GM21723 (cell line): Measurements from ENCODE around the gene PRR14.
A peak's percentile ranks its signal among the peaks of the same experiment; 100 is the strongest.
"Not testable (repeated sequence)": the region's sequence is repeated elsewhere in the genome, so short reads cannot be mapped to it uniquely, and the experiment has no call there.

ENCODE experiments used
- ATAC-seq: cut with Tn5 transposase; IDR thresholded peaks from one replicate; pipeline ENCODE4 v1.9.1; 2021; ENCODE audit warnings: mild to moderate bottlenecking, moderate library complexity; ENCODE audit not compliant: unreplicated experiment

The PRR14 gene

DNA sequence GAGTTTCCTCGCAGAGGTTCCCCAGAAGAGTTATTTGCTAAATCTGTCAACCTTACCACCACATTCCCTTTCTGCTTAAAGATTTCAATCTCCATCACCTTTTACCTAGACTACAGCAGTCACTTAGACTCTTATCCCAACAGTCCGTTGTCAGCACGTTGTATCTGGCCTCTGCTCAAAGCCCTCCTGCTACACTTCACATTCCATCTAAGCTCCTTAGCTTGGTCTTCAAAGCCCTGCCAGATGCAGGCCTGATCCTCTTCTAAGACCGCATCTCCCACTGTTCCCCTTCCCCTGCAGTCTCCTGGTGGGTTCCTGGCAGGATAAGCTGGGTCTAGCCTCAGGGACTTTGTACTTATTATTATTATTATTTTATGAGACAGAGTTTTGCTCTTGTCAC is 37.9 kb downstream of the PRR14 start:
- ATAC-seq = no peak

DNA sequence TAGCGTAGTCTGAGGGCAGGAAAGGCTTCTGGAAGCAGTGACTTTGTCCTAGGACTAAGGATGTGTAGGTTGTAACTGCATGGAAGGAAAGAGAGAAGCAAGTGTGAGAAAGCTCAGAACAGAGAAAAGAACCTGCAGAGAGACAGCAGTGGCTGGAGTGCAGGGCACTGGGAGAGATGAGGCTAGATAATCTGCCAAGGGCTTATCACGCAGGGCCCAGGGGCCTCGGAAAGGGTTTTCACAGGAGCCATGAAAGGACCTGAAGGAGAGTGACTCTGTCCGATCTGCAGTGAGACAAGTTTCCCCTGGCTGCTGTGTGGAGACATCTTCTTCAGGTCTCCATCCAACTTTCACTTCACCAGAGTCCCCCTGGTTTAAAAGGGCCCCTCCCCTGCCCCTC is 41.1 kb downstream of the PRR14 start:
- no peak for ATAC-seq

- no peak for ATAC-seq
Measured at GRCh38 chr16:30692396-30693064, 41.8 kb downstream of the PRR14 start.

DNA sequence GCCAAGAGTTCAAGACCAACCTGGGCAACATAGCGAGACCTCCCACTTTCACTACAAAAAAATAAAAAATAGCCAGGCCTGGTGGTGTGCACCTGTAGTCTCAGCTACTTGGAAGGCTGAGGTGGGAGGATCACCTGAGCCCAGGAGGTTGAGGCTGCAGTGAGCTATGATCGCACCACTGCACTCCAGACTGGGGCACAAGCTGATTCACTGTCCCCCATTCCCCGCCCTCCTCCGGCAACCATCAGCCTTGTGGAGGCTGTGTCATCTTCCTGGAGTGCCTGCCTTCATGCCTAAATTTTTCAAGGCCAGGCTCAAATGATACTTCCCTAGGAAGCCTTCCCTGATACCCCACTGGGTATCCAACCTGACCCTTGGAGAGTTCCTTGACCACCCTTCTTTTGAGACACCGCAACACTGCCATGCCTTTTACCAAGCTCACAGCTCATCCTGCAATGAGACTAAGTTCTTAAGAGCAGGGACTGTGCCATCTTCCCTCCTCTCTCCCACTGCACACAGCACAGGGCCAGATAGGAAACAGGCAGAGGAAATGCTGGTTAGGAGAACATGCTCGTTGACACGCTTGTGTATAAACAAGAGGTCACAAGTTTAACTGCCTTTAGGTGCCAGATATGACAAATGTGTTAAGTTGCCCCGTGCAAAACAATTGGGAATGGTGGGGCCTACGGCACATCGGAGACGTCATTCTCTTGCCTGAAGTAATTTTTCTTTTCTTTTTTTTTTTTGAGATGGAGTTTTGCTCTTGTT is 44.4 kb downstream of the PRR14 start:
- no peak for ATAC-seq

GRCh38 chr16:30696646-30697045 is 45.9 kb downstream of the PRR14 start:
- ATAC-seq = not testable (repeated sequence)

- peak; percentile 88 for ATAC-seq
Measured at GRCh38 chr16:30697264-30698138, 46.7 kb downstream of the PRR14 start.

DNA sequence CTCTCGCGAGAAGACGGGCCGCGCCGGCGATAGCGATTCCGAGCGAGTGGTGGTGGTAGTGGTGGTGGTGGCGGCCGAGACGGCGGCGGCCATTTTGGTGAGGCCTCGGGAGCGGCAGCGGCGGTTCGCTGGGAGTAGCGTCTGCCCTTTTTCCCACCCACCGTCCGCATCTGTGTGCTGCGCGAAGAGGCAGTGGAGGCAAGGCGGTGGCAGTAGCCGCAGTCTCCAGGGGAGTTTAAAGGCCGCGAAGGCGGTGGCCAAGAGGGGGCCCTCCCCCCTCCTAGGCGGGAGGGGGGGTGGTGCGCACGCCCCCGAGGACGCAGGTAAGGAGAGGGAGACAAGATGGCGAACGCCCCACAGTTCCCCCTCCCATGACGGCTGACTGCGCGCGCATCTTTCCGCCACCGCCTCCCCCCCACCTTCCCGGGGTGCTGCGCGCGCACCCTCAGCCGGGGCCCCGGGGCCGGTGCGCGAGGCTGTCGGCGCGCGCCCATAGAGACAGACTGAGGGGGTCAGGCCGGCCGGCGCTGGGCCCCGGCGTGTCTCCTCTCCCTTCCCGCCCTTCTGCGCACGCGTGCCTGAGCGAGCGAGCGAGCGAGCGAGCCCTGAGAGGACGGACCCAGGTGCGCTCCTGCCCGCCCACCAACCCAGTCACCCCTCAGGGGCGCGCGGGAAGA is 47.5 kb downstream of the PRR14 start:
- peak; percentile 64 for ATAC-seq

DNA sequence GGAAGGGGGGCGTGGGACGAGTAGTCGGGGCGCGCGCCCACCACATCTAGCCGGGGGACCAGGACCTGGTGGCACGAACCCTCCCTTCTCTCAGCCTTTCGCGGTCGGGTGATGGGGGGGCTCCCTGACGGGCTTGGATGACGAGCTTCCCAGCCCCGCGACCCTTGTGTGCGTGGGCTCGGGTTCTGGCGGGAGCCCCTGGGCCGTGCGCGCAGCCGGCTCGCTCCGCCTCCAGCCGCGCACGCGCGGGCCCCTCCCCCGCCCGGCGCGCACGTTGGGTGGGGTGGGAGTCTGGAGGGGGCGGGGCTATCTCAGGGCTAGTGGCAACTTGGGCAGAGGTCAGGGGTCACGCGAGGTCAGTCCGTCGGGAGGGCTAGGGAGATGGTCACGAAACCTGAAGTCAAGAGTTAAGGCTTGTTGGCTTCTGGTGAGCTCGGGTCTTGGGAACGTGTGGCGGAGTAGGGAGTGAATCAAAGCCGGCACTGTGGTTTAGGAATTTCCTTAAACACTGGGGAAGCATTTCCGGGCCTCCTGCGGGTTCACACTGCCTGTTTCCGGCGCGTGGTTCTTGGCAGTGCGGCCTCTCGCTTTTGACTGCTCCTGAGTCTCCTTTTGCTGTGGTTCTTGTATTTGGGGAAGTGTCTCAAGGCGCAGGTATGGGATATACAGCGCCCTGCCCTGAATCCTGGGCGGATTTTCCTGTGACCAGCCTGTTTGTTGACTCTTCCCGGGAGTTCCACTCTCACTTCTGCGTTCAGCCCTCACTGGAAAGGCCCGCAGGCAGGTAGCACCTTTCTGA is 48.3 kb downstream of the PRR14 start, which contains the start of gene SRCAP:
TSS of gene SRCAP (plus strand) at position 356 of the 799 bp plus-strand sequence. CDS start 1,654 bp downstream, outside the sequence.
- ATAC-seq = peak; percentile 36

GRCh38 chr16:30699615-30700099 is 48.9 kb downstream of the PRR14 start:
- ATAC-seq = no peak

DNA sequence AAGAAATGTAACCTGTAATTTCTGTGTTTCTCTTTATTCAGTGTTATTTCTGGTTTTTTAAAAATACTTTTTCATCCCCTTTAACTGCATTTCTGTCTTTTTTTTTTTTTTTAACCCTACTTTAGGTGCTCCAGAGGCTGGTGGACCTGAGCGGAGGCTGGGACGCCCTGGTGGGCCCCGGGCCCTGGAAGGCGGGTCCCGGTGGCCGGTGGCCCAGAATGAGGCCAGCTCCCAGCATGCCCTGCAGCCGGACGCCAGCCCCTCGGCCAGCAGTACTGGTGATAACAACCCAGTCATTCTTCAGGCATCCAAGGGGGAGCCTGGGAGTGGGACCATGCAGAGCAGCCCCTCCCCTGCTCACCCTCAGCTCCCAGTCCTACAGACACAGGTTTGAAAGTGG is 49.7 kb downstream of the PRR14 start:
- ATAC-seq = no peak

DNA sequence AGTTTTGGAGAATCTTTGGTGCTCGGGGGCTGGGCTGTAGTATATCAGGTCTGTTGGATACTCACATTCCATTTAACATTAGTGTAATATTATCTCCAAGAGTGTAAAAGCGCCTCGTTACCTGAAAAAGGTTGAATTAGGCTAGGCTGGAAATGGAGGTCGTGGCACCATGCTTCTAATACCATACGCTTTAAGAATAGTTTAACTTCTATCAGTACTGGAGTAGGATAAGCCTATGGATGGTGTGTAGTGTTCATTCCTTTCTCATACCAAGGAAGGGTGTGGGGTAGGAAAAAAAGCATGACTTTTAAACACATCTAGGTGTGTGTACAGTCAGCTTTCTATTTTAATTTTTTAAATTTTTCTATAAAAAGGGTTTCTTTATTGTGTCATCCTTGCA is 50.2 kb downstream of the PRR14 start:
- no peak for ATAC-seq

GRCh38 chr16:30703071-30703470 is 52.3 kb downstream of the PRR14 start:
- ATAC-seq = not testable (repeated sequence)

GRCh38 chr16:30703971-30704370 is 53.2 kb downstream of the PRR14 start:
- no peak for ATAC-seq
